GM12864 (cell line): ENCODE data around the gene LRP6.

Experiments used
- DNase-seq: peaks from one replicate; pipeline ENCODE4 v3.0.0-alpha.2; 2011; ENCODE audit warnings: low read depth
- H3K4me3 ChIP-seq: 2 replicates; pipeline ENCODE4 v1.5.1; 2011; ENCODE audit warnings: mild to moderate bottlenecking, low read depth, low read length, control low read depth
- CTCF ChIP-seq: IDR thresholded peaks from 2 replicates; pipeline ENCODE4 v1.5.1; 2011; ENCODE audit warnings: low read depth, mild to moderate bottlenecking, moderate library complexity, low read length, control low read depth, inconsistent platforms; ENCODE audit errors: missing control alignments

LRP6 gene

GRCh38 chr12:12228402-12228801 is 38.4 kb downstream of the LRP6 start:
- H3K4me3 ChIP-seq = no peak overlapping the region
- no peak for DNase-seq
- no peak for TF ChIP-seq CTCF

- no peak overlapping the region for H3K4me3 ChIP-seq
- TF ChIP-seq CTCF = no peak
- no peak for DNase-seq
These were observed 40.7 kb downstream of the LRP6 start for GRCh38 chr12:12226187-12226586.

- no peak for DNase-seq
These were observed 42.5 kb downstream of the LRP6 start for GRCh38 chr12:12224240-12224940.

GRCh38 chr12:12221560-12221959 is 45.3 kb downstream of the LRP6 start:
- no peak for DNase-seq

More at GRCh38 chr12:12224240-12224940, 42.5 kb downstream of the LRP6 start:
- TF ChIP-seq CTCF = no peak
- no peak overlapping the region for H3K4me3 ChIP-seq

GRCh38 chr12:12219664-12220063 is 47.2 kb downstream of the LRP6 start:
- TF ChIP-seq CTCF = no peak
- H3K4me3 ChIP-seq = no peak overlapping the region
- DNase-seq = no peak

More at GRCh38 chr12:12221560-12221959, 45.3 kb downstream of the LRP6 start:
- TF ChIP-seq CTCF = no peak
- no peak overlapping the region for H3K4me3 ChIP-seq

- TF ChIP-seq CTCF = no peak
- DNase-seq = no peak
- H3K4me3 ChIP-seq = no peak overlapping the region
These were observed 49.9 kb downstream of the LRP6 start for GRCh38 chr12:12217018-12217359.
